Rectal smooth muscle tissue (tissue), 1 donor: ENCODE results near the gene AKAIN1.

ENCODE experiments used
- H3K27ac ChIP-seq: one replicate; pipeline ENCODE4 v1.7.0; 2013; ENCODE audit warnings: low read depth, low read length, inconsistent platforms
- H3K27me3 ChIP-seq: one replicate; pipeline ENCODE4 v1.7.0; 2013; ENCODE audit warnings: low read length; ENCODE audit not compliant: control insufficient read depth, insufficient read depth
- H3K36me3 ChIP-seq: one replicate; pipeline ENCODE4 v1.7.0; 2013; ENCODE audit warnings: low read length; ENCODE audit not compliant: control insufficient read depth, insufficient read depth
- H3K4me1 ChIP-seq: one replicate; pipeline ENCODE4 v1.7.0; 2013; ENCODE audit warnings: low read length; ENCODE audit not compliant: control insufficient read depth, insufficient read depth
- H3K4me3 ChIP-seq: one replicate; pipeline ENCODE4 v1.7.0; 2013; ENCODE audit warnings: low read length
- H3K9ac ChIP-seq: one replicate; pipeline ENCODE4 v1.7.0; 2013; ENCODE audit warnings: low read length

Gene AKAIN1

GRCh38 chr18:5107988-5108387 lies 89.1 kb downstream of the AKAIN1 start:
- no peaks in the 10 kb centered on the region for H3K27me3 ChIP-seq
- no peak overlapping the region for H3K27ac ChIP-seq
- H3K9ac ChIP-seq, result no peak overlapping the region
- no peaks in the 10 kb centered on the region for H3K36me3 ChIP-seq
- no peaks in the 10 kb centered on the region for H3K4me1 ChIP-seq
- H3K4me3 ChIP-seq, result no peak overlapping the region

GRCh38 chr18:5106730-5107129 lies 90.3 kb downstream of the AKAIN1 start:
- Histone ChIP-seq H3K9ac (no peak overlapping the region), H3K4me3 (no peak overlapping the region), H3K36me3 (no peaks in the 10 kb centered on the region), H3K27me3 (no peaks in the 10 kb centered on the region), H3K4me1 (no peaks in the 10 kb centered on the region), H3K27ac (no peak overlapping the region)

- no peaks in the 10 kb centered on the region for H3K4me1 ChIP-seq
- no peaks in the 10 kb centered on the region for H3K36me3 ChIP-seq
- no peak overlapping the region for H3K4me3 ChIP-seq
- no peaks in the 10 kb centered on the region for H3K27me3 ChIP-seq
- H3K27ac ChIP-seq, result no peak overlapping the region
- no peak overlapping the region for H3K9ac ChIP-seq
These were observed 92.8 kb downstream of the AKAIN1 start for GRCh38 chr18:5104246-5104645.

- no peak overlapping the region for H3K9ac ChIP-seq
- no peak overlapping the region for H3K4me3 ChIP-seq
- H3K36me3 ChIP-seq, result no peaks in the 10 kb centered on the region
- no peaks in the 10 kb centered on the region for H3K4me1 ChIP-seq
- no peaks in the 10 kb centered on the region for H3K27me3 ChIP-seq
- no peak overlapping the region for H3K27ac ChIP-seq
These were observed 93.4 kb downstream of the AKAIN1 start for GRCh38 chr18:5103693-5104092.

GRCh38 chr18:5103286-5103685 lies 93.8 kb downstream of the AKAIN1 start:
- no peaks in the 10 kb centered on the region for H3K36me3 ChIP-seq
- no peaks in the 10 kb centered on the region for H3K27me3 ChIP-seq
- H3K4me3 ChIP-seq, result no peak overlapping the region
- H3K9ac ChIP-seq, result no peak overlapping the region
- H3K27ac ChIP-seq, result no peak overlapping the region
- no peaks in the 10 kb centered on the region for H3K4me1 ChIP-seq

GRCh38 chr18:5097116-5097703 lies 99.8 kb downstream of the AKAIN1 start:
- Histone ChIP-seq H3K4me3 (no peak overlapping the region), H3K36me3 (no peaks in the 10 kb centered on the region), H3K27ac (no peak overlapping the region), H3K27me3 (no peaks in the 10 kb centered on the region), H3K4me1 (no peaks in the 10 kb centered on the region), H3K9ac (no peak overlapping the region)

- H3K36me3 ChIP-seq, result no peaks in the 10 kb centered on the region
- H3K9ac ChIP-seq, result no peak overlapping the region
- no peaks in the 10 kb centered on the region for H3K4me1 ChIP-seq
- no peak overlapping the region for H3K4me3 ChIP-seq
- H3K27me3 ChIP-seq, result no peaks in the 10 kb centered on the region
- H3K27ac ChIP-seq, result no peak overlapping the region
These were observed 101.8 kb downstream of the AKAIN1 start for GRCh38 chr18:5095239-5095638.

GRCh38 chr18:5093902-5094301 lies 103.2 kb downstream of the AKAIN1 start:
- H3K4me1 ChIP-seq, result no peaks in the 10 kb centered on the region
- H3K9ac ChIP-seq, result no peak overlapping the region
- no peaks in the 10 kb centered on the region for H3K36me3 ChIP-seq
- H3K4me3 ChIP-seq, result no peak overlapping the region
- no peak overlapping the region for H3K27ac ChIP-seq
- H3K27me3 ChIP-seq, result no peaks in the 10 kb centered on the region
